OCI-LY3 (cell line): ENCODE measurements around the gene CCDC89.

Source experiments
- EZH2phosphoT487 ChIP-seq: fragments of 200-600 bp; shearing (Covaris generic); IDR thresholded peaks from 2 replicates; pipeline ENCODE4 v1.6.1; 2018; ENCODE audit warnings: antibody characterized with exemption, mixed run types, low read depth
- TF ChIP-seq, protein P1 (sequence below): fragments of 200-600, 300-600 bp; sonication (generic); IDR thresholded peaks from 2 replicates; pipeline ENCODE4 v1.5.1; 2014; ENCODE audit warnings: antibody characterized with exemption, low read length, low read depth

- TF ChIP-seq, protein P1, sequence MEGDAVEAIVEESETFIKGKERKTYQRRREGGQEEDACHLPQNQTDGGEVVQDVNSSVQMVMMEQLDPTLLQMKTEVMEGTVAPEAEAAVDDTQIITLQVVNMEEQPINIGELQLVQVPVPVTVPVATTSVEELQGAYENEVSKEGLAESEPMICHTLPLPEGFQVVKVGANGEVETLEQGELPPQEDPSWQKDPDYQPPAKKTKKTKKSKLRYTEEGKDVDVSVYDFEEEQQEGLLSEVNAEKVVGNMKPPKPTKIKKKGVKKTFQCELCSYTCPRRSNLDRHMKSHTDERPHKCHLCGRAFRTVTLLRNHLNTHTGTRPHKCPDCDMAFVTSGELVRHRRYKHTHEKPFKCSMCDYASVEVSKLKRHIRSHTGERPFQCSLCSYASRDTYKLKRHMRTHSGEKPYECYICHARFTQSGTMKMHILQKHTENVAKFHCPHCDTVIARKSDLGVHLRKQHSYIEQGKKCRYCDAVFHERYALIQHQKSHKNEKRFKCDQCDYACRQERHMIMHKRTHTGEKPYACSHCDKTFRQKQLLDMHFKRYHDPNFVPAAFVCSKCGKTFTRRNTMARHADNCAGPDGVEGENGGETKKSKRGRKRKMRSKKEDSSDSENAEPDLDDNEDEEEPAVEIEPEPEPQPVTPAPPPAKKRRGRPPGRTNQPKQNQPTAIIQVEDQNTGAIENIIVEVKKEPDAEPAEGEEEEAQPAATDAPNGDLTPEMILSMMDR = no peak
- no peak for TF ChIP-seq EZH2phosphoT487
These were observed 9.6 kb upstream of the CCDC89 start for GRCh38 chr11:85695546-85695945.
